ENCODE data around the gene R3HDM2. TPM values are rescaled to one million over a fixed set of nuclear protein-coding genes. Genes with fewer than 3 reads are reported as not detected.
"Not testable (repeated sequence)": the region's sequence is repeated elsewhere in the genome, so short reads cannot be mapped to it uniquely, and the experiment has no call there.

Gene R3HDM2
- total RNA-seq, 1 donor from 2014 or later, result 75.3 TPM

DNA sequence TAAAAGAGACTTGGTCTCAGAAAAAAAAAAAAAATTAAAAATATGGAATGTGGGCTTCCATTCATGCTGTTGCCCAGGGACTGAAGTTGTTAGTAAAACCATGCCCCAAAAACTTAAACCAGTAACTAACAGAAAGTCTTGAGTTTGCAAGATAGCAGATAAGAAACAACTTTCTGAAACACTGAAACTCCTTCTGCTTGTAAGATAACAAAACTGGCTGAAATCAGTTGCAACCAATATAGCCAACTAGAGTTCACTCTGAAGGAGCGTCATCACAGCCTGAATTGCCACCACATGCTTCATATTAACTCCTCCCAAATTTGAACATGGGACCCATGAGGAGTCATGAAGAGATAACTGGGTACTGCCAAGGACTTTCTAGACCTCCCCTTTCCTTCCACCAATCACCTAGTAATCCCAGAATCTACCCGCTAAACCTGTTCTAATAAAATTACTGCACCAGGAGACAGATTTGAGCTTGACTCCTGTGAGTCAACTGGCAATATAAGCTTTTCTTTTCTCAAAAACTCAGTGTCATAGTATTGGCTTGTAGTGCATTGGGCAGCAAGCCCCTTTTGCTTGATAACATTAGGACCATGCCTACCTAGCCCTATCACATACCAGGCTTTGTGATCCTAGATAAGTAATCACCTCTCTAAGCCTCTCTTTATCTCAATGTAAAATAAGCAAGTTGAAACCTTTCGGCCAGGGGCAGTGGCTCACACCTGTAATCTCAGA, 53.6 kb downstream of the R3HDM2 start:
- DNase-seq (ENCODE audit: low spot score), result no peak

GRCh38 chr12:57372233-57372632, 58.6 kb downstream of the R3HDM2 start:
- DNase-seq (ENCODE audit: low spot score), result no peak

GRCh38 chr12:57370696-57371095, 60.1 kb downstream of the R3HDM2 start:
- no peak for DNase-seq (ENCODE audit: low spot score)

DNA sequence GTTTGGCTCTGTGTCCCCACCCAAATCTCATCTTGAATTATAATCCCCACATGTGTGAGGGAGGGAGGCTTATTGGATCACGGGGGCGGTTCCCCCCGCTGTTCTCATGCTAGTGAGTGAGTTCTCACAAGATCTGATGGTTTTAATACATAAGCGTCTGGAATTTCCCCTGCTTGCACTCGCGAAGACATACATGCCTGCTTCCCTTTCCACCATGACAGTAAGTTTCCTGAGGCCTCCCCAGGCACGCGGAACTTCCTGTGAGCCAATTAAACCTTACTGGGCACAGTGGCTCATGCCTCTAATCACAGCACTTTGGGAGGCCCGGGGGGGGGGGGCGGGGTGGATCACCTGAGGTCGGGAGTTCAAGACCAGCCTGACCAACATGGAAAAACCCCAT, 60.8 kb downstream of the R3HDM2 start:
- DNase-seq (ENCODE audit: low spot score), result no peak

DNA sequence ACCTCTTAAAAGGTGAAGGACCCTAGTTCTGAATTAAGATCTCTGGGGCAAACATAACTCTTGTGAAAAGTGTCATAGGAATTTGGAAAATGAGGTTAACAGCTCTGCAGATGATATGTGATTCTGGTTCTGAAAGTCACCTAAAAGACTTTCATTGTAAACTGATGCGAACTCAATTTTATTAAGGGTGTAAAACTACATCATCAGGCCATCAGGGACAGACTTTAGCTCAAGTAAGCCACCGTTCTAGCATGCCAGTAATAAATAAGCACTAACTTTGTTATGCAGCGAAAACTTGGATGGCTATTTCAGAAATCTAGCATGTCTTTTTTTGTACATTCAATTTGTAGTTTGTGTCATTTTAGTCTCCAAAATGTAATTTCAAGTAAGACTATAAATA, 61.6 kb downstream of the R3HDM2 start:
- no peak for DNase-seq (ENCODE audit: low spot score)

DNA sequence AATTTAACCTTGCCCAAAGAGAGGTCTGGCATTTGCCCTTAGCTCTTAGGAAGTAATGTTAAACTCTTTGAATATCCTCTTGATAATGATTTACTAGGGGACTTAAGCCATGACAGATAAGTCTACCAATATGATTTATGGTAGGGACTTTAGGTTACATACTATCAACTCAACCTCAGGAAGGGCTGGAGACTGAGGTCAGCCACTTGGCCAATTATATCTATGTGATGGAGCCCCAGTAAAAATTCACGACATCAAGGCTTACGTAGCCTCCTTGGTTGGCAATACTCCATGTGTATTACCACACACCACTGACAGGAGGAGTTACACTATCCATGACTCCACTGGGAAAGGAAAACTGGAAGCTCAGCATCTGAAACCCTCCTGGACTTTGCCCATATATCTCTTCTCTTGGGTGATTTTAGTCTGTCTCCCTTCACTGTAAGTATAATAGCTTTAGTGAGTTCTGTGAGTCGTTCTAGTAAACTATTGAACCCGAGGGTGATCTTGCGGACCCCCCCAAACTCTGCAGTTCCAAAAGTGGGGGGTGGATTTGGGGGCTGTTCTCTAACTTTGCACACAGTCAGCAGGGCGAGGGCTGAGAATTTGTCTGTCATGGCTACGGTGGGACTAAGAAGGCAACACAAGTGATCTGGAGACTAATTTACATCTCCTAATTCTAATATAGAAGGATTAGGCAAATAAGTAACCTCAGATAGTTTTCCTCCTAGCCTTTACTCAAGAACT, 62.3 kb downstream of the R3HDM2 start:
- no peak for DNase-seq (ENCODE audit: low spot score)

DNA sequence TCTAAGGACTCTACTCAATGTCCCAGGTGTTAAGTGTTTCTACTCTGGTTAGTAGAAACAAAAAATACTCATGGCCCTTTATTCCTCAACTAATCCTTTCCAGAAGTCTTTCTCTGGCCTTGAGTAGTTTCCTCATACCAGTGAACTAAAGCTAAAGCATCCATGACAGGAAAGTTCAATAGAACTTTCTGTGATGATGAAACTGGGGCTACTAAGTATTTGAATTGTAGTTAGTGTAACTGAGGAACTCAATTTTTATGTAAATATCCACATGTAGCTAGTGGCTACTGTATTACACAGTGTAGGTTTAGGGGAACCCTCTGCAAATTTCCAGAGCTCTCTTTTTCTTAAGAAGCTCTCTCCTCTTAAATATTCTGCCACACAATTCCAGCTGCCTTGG, 63.7 kb downstream of the R3HDM2 start:
- no peak for DNase-seq (ENCODE audit: low spot score)

DNA sequence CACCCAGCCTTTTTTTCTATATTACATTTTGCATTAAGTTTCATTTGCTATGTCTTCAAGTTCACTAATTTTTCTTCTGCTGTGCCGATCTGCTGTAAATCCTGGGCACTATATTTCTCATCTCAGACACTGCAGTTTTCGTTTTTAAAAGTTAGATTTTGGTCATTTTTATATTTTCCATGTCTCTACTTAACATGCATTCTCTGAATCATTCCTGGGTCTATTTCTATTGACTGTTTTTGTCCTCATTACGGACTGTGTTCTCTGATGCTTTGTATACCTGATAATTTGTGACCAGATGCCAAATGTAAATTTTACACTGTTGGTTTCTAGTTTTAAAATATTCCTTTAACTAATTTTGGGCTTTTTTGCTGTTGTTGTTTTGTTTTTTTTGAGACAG, 64.5 kb downstream of the R3HDM2 start:
- no peak for DNase-seq (ENCODE audit: low spot score)

DNA sequence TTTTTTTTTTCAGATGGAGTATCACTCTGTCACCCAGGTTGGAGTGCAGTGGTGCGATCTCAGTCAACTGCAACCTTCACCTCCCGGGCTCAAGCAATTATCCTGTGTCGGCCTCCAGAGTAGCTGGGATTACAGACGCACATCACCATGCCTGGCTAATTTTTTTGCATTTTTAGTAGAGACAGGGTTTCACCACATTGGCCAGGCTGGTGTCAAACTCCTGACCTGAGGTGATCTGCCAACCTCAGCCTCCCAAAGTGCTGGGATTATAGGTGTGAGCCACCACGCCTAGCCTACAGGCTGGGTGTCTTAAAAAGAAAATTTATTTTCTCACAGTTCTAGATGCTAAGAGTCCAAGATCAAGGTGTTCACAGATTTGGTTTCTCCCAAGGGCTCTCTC, 66.7 kb downstream of the R3HDM2 start:
- DNase-seq (ENCODE audit: low spot score), result not testable (repeated sequence)

DNA sequence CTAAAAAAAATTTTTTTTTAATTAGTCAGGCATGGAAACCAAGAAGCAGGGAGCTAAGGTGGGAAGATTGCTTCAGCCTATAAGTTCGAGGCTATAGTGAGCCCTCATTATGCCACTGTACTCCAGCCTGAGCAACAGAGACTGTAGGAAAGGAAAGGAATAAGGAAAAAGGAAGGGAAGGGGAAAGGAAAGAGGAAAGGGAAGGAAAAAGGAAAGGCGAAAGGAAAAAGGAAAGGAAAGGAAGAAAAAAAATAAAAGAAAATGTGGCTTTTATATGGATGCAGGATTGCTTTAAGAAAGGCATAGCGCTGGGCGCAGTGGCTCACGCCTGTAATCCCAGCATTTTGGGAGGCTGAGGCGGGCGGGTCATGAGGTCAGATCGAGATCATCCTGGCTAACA, 70.4 kb downstream of the R3HDM2 start:
- no peak for DNase-seq (ENCODE audit: low spot score)

DNA sequence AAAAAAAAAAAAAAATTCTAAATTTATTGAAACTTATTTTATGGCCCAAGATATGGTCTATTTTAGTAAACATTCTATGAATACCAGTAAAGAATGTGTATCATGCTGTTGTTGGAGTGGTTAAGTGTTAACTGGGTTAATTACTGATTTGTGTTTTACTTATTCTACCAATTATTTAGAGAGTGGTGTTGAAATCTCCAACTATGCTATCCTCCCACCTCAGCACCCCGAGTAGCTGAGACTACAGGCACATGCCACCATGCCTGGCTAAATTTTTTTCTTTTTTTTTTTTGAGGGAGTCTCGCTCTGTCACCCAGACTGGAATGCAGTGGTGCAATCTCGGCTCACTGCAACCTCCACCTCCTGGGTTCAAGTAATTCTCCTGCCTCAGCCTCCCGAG, 72.2 kb downstream of the R3HDM2 start:
- no peak for DNase-seq (ENCODE audit: low spot score)

GRCh38 chr12:57355734-57356133, 75.1 kb downstream of the R3HDM2 start:
- no peak for DNase-seq (ENCODE audit: low spot score)

- no peak for DNase-seq (ENCODE audit: low spot score)
These were observed 78.7 kb downstream of the R3HDM2 start for GRCh38 chr12:57352166-57352565.

GRCh38 chr12:57347284-57347683, 83.6 kb downstream of the R3HDM2 start:
- DNase-seq (ENCODE audit: low spot score), result no peak

DNA sequence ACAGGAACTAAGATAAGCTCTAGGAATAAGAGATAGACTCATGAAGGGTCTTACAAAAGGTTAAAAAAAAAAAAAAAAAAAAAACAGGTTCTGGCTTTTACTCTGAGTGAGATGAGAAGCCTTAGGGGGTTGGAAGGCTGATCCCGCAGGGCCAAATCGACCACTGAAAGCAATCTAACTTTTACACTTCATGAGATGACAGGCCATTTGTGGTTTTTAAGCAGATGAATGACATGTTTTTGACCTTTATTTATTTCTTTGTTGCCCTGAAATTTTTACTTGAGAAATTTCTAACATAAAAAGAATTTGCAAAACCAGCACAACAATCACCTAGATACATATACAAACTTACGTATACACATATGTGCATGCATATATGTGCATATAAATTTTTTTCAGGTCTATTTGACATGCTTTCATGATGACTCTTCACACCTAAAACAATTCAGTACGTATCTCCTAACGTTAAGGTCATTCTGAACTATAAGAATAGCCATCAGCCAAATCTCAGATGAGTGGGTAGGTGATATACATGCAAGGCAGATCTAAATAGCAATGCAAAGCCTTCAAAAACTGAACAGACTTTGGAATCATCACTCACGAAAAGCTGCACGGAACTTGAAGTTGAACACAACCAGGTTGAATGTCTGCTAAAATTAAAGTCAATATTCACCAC, 87.0 kb downstream of the R3HDM2 start:
- no peak for DNase-seq (ENCODE audit: low spot score)

GRCh38 chr12:57342207-57342691, 88.6 kb downstream of the R3HDM2 start:
- DNase-seq (ENCODE audit: low spot score), result no peak

GRCh38 chr12:57341275-57341990, 89.4 kb downstream of the R3HDM2 start:
- no peak for DNase-seq (ENCODE audit: low spot score)

DNA sequence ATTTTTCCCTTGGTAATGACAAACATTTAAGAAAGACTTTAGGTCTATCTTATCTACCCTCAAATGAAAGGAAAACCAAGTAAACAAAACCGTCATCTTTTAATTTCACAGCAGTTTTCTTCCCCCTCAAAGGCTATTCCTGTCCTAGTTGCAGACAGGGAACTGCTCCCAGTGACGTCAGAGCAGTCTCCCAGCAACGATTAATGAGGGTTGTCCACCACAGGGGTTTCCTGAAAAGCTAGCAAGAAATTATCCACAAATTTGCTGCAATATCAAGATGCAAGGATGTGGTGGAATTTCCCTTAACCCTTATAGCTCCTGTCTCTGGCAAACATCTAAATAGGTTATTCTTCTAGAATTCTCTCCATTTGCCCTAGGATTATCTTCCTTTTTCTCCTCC, 90.7 kb downstream of the R3HDM2 start:
- no peak for DNase-seq (ENCODE audit: low spot score)

- not testable (repeated sequence) for DNase-seq (ENCODE audit: low spot score)
These were observed 94.5 kb downstream of the R3HDM2 start for GRCh38 chr12:57336299-57336698.

GRCh38 chr12:57334219-57334618, 96.6 kb downstream of the R3HDM2 start:
- no peak for DNase-seq (ENCODE audit: low spot score)

DNA sequence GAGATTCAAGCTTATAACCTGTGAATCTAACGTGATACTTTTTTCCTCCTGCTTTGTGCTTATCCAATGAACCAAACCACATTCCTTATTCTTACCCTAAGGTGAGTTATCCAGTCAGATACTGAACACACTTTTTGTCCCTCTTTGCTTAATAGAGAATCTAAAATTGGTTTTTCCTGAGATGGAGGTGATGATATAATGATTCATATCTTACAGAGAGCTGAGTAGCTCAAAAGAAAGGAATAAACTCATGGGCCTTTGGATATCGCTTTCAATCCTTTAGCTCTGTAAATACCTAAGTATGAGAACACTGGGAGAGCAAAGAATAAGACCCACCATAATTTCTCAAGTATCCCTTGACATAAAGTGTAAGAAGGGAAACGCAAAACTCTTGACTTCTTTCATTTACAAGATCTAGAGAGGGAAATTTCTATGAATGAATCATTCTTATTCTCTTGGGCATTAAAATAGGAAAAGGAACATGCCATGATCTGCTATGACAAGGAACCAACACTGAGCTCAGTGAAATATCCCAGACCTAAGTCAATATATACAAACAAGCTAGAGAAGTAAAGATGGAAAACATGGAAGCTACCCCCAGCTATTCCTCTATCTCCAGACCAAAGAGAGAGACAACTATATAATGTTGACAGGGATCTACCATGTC, 98.1 kb downstream of the R3HDM2 start:
- DNase-seq (ENCODE audit: low spot score), result no peak
